AG09309 (cell line): ENCODE measurements around the gene ATL2.
"Not testable (repeated sequence)": the region's sequence is repeated elsewhere in the genome, so short reads cannot be mapped to it uniquely, and the experiment has no call there.

Experiments used
- DNase-seq: peaks from one replicate; pipeline ENCODE4 v3.0.0-alpha.2; 2010; ENCODE audit warnings: low read depth
- H3K4me3 ChIP-seq: 2 replicates; pipeline ENCODE4 v1.5.1; 2011; ENCODE audit warnings: mild to moderate bottlenecking, low read depth, low read length, moderate library complexity; ENCODE audit not compliant: control insufficient read depth
- CTCF ChIP-seq: IDR thresholded peaks from 2 replicates; pipeline ENCODE4 v1.5.1; 2011; ENCODE audit warnings: mild to moderate bottlenecking, low read depth, low read length, inconsistent platforms; ENCODE audit not compliant: insufficient read depth, control insufficient read depth; ENCODE audit errors: missing control alignments

Gene ATL2

GRCh38 chr2:38416296-38417036 lies 39.4 kb upstream of the ATL2 start:
- TF ChIP-seq CTCF = no peak
- DNase-seq = no peak
- H3K4me3 ChIP-seq = no peak overlapping the region

GRCh38 chr2:38415728-38416291 lies 38.7 kb upstream of the ATL2 start:
- TF ChIP-seq CTCF = no peak
- DNase-seq = no peak
- H3K4me3 ChIP-seq = no peak overlapping the region

- no peak for DNase-seq
- H3K4me3 ChIP-seq = no peak overlapping the region
- no peak for TF ChIP-seq CTCF
Measured at GRCh38 chr2:38415023-38415422, 38.0 kb upstream of the ATL2 start.

- DNase-seq, H3K4me3 ChIP-seq: not testable (repeated sequence)
Measured at GRCh38 chr2:38412235-38412871, 35.3 kb upstream of the ATL2 start.

- H3K4me3 ChIP-seq = no peak overlapping the region
- DNase-seq = no peak
- TF ChIP-seq CTCF = no peak
Measured at GRCh38 chr2:38409156-38410102, 32.4 kb upstream of the ATL2 start.

- DNase-seq = no peak
- H3K4me3 ChIP-seq = no peak overlapping the region
- TF ChIP-seq CTCF = no peak
Measured at GRCh38 chr2:38407111-38407682, 30.1 kb upstream of the ATL2 start.
